ENCODE measurements around the gene ARSA. TPM values are rescaled to one million over a fixed set of nuclear protein-coding genes. Genes with fewer than 3 reads are reported as not detected.

The ARSA gene
- total and polyA plus RNA-seq, 2 experiments from 2014 or later = 8.1 to 8.2 TPM

DNA sequence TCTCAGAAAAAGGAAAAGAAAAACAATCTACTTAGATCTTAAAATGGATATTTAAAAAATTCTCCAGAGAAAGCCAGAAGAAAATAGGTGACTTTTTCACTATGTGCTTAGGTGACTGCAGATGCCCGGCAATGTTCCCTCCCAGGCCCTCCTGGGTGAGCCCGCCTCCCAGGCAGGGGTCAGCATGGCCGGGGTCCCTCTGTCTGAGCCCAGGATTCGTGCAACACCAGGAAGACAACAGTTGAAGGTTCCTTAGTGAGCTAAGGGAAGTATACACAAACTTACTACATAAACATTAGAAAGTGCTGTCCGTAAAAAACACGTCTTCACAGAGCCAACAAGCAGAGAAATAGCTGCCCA lies 15.8 kb downstream of the ARSA start:
- no peak overlapping the region for H3K4me3 ChIP-seq
- TF ChIP-seq EZH2phosphoT487 (IDR thresholded peaks at IDR 0.05; ENCODE audit: unreplicated experiment) (no peak), ZNF331 (CRISPR knock-in tag; IDR thresholded peaks at IDR 0.05; ENCODE audit: low read depth) (no peak), NANOG (IDR thresholded peaks at IDR 0.05; ENCODE audit: borderline replicate concordance) (no peak), STAT1 (IDR thresholded peaks at IDR 0.05; ENCODE audit: unreplicated experiment) (no peak), JUNB (IDR thresholded peaks at IDR 0.05; ENCODE audit: unreplicated experiment) (no peak), CREB1 (CRISPR knock-in tag; IDR thresholded peaks at IDR 0.05; ENCODE audit: low read depth) (no peak), CTCF (conservative IDR thresholded peaks at IDR 0.05; ENCODE audit: low read depth in 2 of 2) (no peak), ETS1 (IDR thresholded peaks at IDR 0.05) (no peak), POLR2AphosphoS5 (IDR thresholded peaks at IDR 0.05; ENCODE audit: low read depth) (no peak)
- TF ChIP-seq, protein P1, sequence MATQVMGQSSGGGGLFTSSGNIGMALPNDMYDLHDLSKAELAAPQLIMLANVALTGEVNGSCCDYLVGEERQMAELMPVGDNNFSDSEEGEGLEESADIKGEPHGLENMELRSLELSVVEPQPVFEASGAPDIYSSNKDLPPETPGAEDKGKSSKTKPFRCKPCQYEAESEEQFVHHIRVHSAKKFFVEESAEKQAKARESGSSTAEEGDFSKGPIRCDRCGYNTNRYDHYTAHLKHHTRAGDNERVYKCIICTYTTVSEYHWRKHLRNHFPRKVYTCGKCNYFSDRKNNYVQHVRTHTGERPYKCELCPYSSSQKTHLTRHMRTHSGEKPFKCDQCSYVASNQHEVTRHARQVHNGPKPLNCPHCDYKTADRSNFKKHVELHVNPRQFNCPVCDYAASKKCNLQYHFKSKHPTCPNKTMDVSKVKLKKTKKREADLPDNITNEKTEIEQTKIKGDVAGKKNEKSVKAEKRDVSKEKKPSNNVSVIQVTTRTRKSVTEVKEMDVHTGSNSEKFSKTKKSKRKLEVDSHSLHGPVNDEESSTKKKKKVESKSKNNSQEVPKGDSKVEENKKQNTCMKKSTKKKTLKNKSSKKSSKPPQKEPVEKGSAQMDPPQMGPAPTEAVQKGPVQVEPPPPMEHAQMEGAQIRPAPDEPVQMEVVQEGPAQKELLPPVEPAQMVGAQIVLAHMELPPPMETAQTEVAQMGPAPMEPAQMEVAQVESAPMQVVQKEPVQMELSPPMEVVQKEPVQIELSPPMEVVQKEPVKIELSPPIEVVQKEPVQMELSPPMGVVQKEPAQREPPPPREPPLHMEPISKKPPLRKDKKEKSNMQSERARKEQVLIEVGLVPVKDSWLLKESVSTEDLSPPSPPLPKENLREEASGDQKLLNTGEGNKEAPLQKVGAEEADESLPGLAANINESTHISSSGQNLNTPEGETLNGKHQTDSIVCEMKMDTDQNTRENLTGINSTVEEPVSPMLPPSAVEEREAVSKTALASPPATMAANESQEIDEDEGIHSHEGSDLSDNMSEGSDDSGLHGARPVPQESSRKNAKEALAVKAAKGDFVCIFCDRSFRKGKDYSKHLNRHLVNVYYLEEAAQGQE (IDR thresholded peaks at IDR 0.05; ENCODE audit: unreplicated experiment) = no peak
- TF ChIP-seq, protein P2, sequence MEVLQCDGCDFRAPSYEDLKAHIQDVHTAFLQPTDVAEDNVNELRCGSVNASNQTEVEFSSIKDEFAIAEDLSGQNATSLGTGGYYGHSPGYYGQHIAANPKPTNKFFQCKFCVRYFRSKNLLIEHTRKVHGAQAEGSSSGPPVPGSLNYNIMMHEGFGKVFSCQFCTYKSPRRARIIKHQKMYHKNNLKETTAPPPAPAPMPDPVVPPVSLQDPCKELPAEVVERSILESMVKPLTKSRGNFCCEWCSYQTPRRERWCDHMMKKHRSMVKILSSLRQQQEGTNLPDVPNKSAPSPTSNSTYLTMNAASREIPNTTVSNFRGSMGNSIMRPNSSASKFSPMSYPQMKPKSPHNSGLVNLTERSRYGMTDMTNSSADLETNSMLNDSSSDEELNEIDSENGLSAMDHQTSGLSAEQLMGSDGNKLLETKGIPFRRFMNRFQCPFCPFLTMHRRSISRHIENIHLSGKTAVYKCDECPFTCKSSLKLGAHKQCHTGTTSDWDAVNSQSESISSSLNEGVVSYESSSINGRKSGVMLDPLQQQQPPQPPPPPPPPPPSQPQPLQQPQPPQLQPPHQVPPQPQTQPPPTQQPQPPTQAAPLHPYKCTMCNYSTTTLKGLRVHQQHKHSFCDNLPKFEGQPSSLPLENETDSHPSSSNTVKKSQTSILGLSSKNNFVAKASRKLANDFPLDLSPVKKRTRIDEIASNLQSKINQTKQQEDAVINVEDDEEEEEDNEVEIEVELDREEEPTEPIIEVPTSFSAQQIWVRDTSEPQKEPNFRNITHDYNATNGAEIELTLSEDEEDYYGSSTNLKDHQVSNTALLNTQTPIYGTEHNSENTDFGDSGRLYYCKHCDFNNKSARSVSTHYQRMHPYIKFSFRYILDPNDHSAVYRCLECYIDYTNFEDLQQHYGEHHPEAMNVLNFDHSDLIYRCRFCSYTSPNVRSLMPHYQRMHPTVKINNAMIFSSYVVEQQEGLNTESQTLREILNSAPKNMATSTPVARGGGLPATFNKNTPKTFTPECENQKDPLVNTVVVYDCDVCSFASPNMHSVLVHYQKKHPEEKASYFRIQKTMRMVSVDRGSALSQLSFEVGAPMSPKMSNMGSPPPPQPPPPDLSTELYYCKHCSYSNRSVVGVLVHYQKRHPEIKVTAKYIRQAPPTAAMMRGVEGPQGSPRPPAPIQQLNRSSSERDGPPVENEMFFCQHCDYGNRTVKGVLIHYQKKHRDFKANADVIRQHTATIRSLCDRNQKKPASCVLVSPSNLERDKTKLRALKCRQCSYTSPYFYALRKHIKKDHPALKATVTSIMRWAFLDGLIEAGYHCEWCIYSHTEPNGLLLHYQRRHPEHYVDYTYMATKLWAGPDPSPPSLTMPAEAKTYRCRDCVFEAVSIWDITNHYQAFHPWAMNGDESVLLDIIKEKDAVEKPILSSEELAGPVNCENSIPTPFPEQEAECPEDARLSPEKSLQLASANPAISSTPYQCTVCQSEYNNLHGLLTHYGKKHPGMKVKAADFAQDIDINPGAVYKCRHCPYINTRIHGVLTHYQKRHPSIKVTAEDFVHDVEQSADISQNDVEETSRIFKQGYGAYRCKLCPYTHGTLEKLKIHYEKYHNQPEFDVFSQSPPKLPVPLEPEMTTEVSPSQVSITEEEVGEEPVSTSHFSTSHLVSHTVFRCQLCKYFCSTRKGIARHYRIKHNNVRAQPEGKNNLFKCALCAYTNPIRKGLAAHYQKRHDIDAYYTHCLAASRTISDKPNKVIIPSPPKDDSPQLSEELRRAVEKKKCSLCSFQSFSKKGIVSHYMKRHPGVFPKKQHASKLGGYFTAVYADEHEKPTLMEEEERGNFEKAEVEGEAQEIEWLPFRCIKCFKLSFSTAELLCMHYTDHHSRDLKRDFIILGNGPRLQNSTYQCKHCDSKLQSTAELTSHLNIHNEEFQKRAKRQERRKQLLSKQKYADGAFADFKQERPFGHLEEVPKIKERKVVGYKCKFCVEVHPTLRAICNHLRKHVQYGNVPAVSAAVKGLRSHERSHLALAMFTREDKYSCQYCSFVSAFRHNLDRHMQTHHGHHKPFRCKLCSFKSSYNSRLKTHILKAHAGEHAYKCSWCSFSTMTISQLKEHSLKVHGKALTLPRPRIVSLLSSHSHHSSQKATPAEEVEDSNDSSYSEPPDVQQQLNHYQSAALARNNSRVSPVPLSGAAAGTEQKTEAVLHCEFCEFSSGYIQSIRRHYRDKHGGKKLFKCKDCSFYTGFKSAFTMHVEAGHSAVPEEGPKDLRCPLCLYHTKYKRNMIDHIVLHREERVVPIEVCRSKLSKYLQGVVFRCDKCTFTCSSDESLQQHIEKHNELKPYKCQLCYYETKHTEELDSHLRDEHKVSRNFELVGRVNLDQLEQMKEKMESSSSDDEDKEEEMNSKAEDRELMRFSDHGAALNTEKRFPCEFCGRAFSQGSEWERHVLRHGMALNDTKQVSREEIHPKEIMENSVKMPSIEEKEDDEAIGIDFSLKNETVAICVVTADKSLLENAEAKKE (CRISPR knock-in tag; IDR thresholded peaks at IDR 0.05) = no peak

More for the DNA sequence above, 15.8 kb downstream of the ARSA start:
- H3K4me1 Mint-ChIP-seq = peaks cover 13% of the 10 kb centered on the region
- no peaks in the 10 kb centered on the region for H3K9me3 Mint-ChIP-seq
- Histone ChIP-seq H3K27me3 (ENCODE audit: insufficient read depth) (0 out of 2 replicates have a peak, but pooled peaks cover 4% of the 10 kb centered on the region), H2AFZ (no peak overlapping the region), H3K4me2 (no peak overlapping the region), H3K4me1 (ENCODE audit: insufficient read depth) (no peaks in the 10 kb centered on the region; the same call in 1 of the 2 replicates), H4K20me1 (replicated peaks; ENCODE audit: insufficient read depth) (no peaks in the 10 kb centered on the region; the same call in 1 of the 2 replicates), H3K79me2 (replicated peaks; ENCODE audit: insufficient read depth) (no peaks in the 10 kb centered on the region), H3K9me2 (ENCODE audit: insufficient read depth) (no peaks in the 10 kb centered on the region), H3K36me3 (ENCODE audit: insufficient read depth) (no peaks in the 10 kb centered on the region), H3K27ac (ENCODE audit: low read depth) (no peak overlapping the region), H3F3A (replicated peaks; ENCODE audit: low read depth) (no peaks in the 10 kb centered on the region; the same call in 1 of the 2 replicates)
- ATAC-seq (no peak), DNase-seq (ENCODE audit: low spot score) (no peak)
- no peaks in the 10 kb centered on the region for H3K36me3 Mint-ChIP-seq (ENCODE audit: low read depth)
- H3K27me3 Mint-ChIP-seq (ENCODE audit: insufficient read depth, low read depth, poor library complexity) = peaks cover 20% of the 10 kb centered on the region
- H3K4me3 Mint-ChIP-seq = no peak overlapping the region
- H3K27ac Mint-ChIP-seq = no peak overlapping the region

Measured in GM23338 (cell line).